ENCODE measurements around the gene TBC1D1.
"Not testable (repeated sequence)": the region's sequence is repeated elsewhere in the genome, so short reads cannot be mapped to it uniquely, and the experiment has no call there.

The TBC1D1 gene

DNA sequence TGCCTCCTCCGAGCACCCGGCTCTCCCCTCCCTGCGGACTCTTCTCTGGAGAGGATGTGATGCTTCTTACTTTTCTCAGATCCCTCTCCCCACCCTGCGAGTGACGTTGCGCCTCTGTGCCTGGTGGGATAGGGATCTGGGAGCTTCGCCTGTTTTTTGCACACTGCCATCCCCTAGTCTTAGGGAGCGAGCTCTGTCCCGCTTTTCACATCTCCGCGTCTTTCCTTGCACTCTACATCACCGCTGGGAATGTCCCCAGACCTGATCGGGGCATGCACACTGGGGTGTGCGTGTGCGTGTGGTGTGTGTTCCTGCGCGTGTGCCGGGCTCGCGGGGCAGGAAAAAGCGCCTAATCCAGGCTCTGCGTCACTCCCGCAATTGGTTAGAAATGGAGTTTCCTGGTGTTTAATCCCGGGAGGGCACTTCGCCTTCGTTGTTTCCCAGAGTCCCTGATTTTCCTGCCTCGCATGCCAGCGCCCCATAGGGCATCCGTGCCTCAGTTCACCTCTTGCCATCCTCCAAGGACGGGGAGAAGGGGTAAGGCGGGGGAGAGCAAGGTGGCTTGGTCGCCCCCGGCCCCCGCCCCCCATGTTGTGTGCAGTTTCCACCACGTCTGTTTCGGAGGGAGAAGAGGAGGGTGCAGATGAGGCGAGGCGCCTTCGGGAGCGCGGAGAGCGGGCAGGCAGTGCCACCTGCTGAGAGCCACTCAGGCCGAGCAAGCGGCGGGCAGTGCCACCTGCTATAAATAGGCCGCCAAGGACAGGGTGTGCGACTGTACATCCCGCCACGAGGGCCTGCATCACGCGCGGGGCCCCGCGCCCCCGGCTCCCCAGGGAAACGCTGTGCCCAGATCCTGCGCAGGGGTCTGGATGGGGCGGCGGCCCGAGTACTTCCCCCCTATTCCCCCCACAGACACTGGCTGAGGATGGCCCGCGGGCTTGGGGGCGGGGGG, 759 bp upstream of the TBC1D1 start:
- DNase-seq = no peak

DNA sequence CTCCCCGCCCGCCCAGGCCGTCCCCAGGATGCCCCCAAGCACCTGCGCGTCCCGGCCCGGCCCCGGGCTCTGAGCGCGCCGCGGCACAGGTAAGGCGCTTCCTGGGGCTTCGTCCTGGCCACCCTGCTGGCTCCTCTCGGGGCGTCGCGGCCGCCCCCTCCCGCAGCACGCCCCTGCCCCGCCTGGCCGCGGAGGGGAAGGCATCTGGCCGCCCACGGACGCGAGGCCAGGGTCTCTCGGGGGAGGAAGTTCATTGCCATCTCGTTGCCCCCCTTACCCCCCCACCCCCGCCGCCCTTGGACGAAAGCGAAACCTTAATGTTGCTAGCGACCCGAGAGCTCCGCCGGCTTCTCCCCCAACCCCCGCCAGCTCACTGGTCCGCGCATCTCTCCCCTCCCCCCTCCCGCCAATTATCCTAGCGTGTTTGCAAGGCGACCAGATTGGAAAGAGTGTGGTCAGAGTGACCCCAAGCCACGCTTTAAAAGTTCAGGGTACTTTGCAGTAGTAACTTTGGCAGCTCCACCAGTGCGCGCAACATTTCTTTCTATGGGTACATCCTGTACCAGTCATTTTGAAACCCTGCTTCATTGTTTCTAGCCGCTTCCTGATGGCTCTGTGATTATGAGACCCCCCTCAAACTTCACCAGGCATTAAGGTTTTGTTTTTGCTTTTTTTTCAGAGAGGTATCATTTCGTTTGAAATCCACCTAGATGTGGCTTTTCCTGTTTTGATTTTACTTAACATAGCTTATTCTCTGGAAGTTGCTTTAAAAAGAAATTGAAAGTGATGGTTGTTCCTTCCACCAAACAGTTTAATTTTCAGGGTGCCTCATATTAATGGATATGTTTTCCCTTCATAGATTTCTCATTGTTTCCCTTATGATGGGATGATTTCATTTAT, 626 bp downstream of the TBC1D1 start:
- DNase-seq = peak; percentile 76

DNA sequence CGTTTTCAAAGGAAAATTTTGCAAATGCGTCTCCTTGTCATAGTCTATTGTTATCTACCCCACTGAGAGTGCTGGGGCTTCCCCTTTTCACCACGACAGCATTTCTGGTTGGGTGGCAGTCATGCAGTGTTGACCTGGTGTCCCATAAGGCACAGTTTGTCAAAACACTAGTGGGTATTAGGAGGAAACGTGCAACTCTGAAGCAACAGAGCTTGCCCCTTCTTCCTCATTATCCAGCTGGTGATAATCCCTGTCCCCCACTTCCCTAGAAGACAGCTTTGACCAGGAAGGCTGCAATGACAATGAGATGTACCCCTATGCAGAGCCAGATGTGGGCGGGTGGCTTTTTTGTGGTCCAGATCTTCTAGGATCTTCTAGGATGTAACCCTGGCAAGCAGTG, 1.8 kb downstream of the TBC1D1 start:
- peak; percentile 66 for DNase-seq

DNA sequence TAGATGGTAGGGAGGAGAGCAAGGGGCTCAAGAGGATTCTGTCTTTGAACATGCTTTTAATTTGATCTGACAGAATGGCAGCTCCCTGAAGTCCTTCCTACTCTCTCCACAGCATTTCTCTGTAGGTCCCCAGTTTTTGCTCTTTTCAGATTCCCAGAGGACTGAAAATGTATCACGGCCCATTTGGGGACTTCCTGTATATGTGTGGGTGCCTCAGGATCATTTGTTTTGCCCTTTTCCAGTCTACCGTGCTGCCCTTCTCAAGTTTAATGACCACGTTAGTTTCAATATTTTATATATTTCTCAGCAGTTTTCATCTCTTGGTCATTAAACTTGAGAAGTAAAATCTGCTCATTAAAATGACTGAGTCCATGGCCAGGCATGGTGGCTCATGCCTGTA, 2.3 kb downstream of the TBC1D1 start:
- DNase-seq = no peak

DNA sequence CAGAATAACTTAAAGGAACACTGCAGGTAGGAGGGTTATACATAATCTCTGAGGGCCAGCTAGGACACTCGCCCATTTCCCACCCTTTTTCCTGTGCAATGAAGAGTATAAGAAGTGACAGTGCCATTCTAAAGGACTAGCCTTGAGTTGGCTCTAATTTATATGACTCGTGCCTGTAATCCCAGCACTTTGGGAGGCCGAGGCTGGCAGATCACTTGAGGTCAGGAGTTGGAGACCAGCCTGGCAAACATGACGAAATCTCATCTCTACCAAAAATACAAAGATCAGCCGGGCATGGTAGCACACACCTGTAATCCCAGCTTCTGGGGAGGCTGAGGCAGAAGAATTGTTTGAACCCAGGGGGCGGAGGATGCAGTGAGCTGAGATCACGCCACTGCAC, 4.4 kb downstream of the TBC1D1 start:
- DNase-seq = no peak

DNA sequence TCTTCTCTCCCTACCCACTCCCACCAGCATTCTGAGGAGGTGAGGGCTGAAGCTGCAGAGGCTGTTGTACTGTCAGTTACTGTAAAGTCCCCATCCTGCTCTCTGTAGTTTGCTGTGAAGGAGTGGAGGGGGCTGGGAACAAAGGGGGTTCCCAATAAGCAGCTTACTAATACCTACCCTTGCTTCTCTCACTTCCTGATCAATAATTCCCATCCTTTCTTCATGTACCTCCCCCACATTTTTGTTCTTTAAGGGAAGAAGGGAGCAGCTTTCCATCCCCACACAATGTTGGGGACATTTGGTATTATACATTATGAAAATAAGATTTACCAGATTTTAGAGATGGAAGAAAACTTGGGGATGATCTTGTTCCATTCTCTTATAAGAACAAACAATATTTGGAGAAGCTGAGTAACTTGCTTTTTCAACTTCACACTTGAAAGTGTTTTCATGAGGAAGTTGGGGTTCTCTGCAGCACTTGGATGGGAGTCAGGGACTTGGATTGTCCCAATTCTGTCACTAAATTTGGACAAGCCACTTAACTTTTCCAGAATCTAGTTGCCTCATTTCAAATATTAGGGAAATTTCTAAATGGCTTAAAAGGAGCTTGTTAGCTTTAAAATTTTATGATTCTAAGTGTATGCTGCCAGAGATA, 5.4 kb downstream of the TBC1D1 start:
- DNase-seq = no peak

DNA sequence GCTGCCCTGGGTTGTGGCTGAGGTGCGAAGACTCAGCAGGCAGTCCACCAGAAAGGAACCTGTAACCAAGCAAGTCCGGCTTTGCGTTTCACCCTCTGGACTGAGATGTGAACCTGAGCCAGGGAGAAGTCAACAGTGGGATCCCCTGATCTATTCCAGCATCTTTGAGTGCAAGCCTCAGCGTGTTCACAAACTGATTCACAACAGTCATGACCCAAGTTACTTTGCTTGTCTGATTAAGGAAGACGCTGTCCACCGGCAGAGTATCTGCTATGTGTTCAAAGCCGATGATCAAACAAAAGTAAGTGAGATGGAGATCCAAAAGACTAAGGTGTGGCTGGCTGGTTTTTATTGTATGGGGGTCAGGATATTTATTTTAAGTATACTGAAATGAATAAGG, 11.3 kb downstream of the TBC1D1 start:
- DNase-seq = no peak

DNA sequence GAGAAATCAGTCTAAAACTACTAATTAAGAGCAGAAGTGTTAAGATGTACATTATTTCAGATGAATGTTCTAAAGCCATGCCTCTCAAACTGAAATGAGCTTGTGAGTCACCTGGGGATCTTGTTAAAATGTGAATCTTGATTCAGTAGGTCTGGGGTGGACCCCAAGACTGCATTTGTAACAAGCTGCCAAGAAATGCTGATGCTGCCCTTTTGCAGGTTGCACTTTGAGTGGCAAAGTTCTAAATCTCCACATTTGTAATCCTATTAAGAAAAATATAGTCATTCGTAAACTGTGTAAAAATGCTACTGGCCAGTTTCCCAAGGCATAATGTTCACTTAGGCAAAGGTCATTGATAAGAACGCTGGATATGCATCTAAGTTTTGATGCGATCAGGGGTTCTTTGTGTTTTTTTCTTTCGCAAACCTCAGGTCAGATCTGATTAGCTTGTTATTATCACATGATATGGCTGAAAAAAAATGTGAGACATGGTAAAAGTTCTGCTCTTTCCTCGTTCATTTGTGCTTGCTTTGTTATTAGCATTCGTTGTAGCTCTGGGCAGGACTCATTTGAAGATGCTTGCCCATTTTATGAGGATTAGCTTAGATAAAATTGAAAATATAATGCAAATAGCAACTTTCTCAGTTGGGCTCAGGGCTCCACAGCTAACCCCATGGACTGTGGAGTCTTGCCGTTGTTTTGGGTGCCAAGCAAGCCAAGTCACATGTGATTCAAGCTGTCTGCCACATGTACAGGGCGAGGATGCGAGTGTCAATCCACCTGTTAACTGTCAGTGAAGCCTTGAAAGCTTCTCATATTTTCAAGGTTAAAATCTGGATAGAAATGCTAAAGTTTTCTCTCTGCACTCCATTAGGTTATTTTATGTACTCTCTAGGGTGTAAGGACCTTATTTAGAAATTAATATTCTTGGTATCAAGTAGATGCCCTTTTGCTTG, 12.1 kb downstream of the TBC1D1 start:
- no peak for DNase-seq

DNA sequence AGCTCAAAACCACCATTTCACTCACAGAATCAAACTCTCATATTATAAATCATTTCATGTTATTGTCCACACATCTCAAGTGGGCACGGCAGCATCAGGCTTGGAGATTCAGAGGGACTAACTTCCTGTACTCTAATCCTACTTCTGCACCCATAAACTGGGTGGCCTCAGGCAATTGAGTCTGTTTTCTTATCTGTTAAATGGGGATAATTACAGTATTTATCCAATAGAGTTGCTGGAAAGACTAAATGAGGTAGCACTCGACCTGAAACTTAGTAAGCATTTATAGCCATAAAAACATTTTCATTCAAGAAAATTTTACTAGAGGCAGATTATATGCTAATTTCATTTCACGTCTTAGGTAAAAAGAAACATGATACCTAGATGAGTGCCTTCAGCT, 13.0 kb downstream of the TBC1D1 start:
- DNase-seq = no peak

DNA sequence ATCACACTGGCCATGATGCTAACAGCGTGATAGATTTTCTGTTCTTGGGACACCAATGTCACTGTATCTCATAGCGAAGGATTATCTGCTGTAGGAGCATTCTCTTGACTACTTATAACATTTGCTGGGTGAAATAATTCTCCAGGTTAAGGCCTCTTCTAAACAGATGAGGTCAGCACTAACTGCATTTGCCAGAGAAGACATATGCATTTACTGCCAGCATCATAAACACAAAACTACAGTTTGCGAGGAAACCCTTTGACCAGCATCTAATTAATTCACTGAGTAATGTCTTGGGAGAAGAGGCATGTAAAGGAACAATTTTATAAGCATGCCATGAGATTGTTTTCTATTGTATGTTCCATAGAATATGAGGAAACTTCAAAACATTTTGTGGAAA, 13.9 kb downstream of the TBC1D1 start:
- DNase-seq = no peak

DNA sequence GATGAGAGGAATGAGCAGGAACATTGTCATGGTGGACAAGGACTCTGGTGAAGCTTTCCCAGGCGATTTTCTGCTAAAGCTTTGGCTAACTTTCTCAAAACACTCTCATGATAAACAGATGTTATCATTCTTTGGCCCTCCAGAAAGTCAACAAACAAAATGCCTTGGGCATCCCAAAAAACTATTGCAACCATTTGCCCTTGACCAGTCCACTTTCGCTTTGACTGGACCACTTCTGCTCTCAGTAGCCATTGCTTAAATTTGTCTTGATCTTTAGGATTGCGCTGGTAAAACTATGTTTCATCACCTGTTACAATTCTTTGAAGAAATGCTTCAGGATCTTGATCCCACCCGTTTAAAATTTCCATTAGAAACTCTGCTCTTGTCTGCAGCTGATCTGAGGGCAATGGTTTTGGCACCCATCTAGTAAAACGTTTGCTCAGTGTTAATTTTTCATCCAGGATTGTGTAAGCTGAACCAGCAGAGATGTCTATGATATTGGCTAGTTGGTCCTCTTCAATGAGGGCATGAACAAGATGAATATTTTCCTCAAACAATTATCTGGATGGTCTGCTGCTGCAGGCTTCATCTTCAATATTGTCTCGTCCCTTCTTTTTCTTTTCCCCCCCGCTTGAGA, 14.8 kb downstream of the TBC1D1 start:
- DNase-seq = no peak

DNA sequence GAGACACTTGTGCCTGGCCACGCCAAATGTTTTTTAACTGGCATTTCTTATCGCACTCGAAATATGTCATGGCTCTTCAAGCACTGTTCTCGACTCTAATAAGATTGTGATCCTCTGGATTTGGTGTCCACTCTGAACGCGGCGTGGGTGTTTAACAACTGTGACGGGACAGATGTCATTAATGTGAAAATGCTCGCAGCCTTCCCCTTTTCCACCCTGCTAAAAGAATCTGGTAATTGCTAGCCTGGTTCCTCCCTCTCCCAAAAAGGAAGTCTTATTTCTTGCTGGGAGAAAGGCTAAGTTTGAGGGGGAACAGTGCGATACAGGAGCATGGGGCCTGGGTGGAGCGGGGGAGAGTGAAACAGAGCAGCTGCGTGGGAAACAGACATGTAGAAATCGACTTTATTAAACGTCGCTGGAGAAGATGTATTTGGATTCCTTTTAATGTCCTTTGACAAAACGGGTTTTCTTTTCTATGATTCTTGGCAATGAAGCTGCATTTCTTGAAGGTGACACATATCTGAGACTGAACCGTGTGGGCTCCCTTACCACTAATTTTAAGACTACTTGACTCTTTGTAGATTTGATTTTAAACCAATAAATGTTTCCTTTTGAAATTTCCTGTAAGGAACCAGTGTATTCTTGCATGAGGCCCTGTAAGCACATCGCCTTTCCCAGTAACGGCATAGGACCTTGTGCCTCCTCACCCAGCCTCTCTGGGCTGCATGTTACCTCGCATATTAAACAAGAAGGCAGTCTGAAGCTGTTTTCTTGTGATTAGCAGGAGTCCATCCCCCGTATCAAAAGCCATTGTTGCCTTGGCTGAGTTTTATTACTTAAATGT, 17.8 kb downstream of the TBC1D1 start:
- no peak for DNase-seq

DNA sequence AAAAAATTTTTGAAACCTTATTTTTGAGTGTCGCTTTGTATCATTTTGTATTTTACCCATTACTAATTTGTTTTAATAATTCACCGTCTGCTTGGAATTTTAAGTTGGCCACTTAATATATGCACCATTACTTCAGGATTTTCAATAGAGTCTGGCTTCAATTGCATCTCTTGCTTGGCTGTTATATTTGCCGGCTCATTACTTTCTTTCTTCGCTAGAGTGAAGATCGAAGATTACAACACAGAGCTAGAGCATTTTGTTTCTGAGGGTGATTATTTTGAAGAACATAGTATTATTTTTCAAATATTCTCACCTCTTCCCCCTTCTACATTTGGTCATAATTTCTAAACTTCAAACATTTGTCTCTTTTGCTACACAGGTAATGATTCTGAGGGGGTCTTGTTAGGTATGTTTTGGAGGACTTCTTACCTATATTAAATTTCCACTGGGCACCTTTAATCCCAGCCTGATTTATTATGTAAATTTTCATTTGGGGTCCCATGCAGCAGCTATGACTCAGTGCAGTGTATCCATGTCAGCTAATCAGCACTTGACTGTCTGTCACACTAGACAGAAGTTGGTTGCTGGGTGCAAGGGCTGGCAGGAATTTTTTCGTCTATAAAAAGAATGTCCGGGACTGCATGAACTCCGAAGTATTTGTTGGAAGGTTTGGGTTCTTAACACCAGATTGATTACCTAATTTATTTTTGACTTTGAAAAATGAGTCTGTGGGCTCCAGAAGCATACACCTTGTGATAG, 18.6 kb downstream of the TBC1D1 start:
- no peak for DNase-seq

DNA sequence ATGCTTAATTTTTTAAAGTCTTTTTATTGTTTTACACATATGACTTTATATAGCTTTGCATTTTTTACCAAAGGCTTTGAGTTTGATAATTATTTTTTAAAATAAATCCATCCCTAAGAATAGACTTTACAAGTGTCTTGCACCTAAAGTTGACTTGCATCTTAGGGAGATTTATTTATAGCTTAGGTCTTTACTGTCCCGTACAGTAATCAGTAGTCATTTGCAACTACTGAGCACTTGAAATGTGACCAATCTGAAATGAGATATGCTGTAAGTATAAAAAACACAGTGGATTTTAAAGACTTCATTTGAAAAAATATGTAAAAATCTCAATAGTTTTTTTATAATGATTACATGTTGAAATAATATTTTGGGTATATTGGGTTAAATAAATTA, 19.2 kb downstream of the TBC1D1 start:
- DNase-seq = no peak

DNA sequence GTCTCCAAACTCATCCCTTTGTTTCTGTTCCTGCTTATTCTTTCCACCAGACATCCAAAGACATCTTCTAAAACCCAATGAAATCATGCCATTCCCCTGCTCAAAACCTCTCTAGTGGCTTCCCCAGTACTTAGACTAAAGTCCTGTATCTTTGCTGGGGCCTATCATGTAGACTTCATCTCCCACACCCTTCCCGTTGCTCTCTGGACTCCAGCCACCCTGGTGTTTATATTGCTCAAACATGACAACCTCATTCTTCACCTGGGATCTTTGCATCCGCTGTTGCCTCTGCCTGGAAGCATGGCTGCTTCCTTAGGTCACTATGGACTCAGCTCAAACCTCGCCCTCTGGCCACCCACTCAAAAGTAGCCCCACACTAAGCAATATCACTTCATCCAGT, 23.7 kb downstream of the TBC1D1 start:
- DNase-seq = no peak

DNA sequence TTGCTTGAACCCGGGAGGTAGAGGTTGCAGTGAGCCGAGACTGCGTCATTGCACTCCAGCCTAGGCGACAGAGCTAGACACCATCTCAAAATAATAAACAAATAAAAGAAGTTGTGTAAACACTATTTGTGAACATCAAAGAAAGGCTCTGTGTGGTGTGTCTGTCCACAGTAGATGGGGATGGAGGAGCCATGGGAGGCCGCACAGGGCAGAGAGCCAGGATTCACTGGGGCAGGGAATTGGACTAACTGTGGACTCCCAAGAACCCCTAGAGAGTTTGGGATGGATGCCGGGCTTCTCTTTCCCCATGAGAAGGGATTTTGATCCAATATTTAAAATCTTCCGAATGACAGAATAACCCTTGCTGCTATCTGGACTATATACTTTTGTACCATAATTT, 26.5 kb downstream of the TBC1D1 start:
- DNase-seq = no peak

DNA sequence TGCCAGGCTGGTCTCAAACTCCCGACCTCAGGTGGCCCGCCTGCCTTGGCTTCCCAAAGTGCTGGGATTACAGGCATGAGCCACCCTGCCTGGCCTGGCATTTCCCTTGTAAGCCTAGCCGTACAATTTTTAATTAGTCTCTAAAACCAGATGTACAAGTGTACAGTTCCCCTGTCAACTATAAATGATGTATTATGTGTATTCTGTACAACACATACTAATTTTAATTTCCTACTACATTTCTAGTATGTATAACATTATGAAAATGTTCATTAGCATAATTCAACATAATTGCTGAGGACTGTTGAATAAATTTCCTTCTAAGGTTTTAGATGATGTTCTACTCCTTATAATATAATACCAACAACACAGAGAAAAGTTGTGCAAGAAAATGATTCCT, 27.8 kb downstream of the TBC1D1 start:
- DNase-seq = no peak

DNA sequence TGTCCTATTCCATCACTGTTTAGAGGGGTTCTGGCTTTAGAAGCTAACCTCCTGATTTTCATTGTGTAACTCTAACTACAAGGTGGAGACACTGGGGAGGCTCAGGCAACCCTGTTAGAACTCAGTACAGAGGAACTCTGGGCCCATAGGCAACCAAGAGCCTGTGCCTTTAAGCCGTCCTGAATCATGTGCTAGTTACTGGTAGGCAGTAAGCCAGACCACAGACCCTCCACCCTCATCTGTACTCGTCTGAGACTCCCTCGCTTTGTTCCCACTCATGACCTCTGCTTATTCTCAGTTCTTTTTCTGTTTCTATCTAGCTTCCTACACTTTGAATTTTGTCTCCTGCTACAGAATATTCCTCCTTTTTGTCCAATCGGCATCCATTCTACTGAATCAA, 31.4 kb downstream of the TBC1D1 start:
- no peak for DNase-seq

DNA sequence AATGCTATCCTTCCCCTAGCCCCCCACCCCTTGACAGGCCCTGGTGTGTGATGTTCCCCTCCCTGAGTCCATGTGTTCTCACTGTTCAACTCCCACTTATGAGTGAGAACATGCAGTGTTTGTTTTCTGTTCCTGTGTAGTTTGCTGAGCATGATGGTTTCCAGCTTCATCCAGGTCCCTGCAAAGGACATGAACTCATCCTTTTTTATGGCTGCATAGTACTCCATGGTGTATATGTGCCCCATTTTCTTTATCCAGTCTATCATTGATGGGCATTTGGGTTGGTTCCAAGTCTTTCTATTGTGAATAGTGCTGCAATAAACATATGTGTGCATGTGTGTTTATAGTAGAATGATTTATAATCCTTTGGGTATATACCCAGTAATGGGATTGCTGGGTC, 32.2 kb downstream of the TBC1D1 start:
- not testable (repeated sequence) for DNase-seq

DNA sequence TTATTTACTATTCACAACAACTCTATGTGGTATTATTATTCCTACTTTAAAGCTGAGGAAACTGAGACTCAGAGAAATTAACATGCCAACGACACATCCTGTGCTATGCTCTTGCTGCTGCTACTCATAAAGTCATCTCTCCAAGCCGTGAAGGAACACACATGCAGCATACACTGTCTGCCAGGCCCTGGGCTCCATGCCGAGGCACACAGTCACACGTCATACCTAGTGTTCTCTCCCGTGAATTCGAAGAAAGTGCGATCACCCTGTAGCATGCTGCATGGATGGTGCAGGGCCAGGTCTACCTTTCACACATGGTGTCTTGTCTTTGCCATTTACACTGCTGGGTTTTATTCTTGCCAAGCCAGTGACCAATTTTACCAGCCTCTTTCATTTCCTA, 34.1 kb downstream of the TBC1D1 start:
- DNase-seq = no peak
